ENCODE results near the gene WDR59. TPM values are rescaled to one million over a fixed set of nuclear protein-coding genes. Genes with fewer than 3 reads are reported as not detected.

The WDR59 gene
- polyA plus RNA-seq, 1 experiment: 48.1 TPM

- TF ChIP-seq CTCF (IDR thresholded peaks at IDR 0.05; ENCODE audit: low read depth, low read length): no peak
- Histone ChIP-seq H3K4me3 (ENCODE audit: low read depth, low read length) (no peak overlapping the region), H3K27me3 (ENCODE audit: control insufficient read depth, insufficient read depth, low read length) (peaks cover 9% of the 10 kb centered on the region), H3K27ac (ENCODE audit: low read depth, low read length) (no peak overlapping the region), H3K9me3 (ENCODE audit: control insufficient read depth, insufficient read depth, low read length) (peaks cover 2% of the 10 kb centered on the region; the same call in 1 of the 2 replicates)
- DNase-seq (ENCODE audit: low read depth, low spot score): no peak
- POLR2A ChIA-PET: no interaction called here
- CTCF ChIA-PET: interaction anchor here (1.6 to 1.9 kb wide), 2 partner anchors 31 kb away, joined by 6 to 7 read pairs; no protein-coding TSS in a partner anchor
Measured at GRCh38 chr16:74831467-74831866, 153.5 kb downstream of the WDR59 start.

GRCh38 chr16:74830648-74831047 is 154.3 kb downstream of the WDR59 start:
- Histone ChIP-seq H3K4me3 (ENCODE audit: low read depth, low read length) (no peak overlapping the region), H3K27me3 (ENCODE audit: control insufficient read depth, insufficient read depth, low read length) (peaks cover 3% of the 10 kb centered on the region), H3K27ac (ENCODE audit: low read depth, low read length) (no peak overlapping the region), H3K9me3 (ENCODE audit: control insufficient read depth, insufficient read depth, low read length) (peaks cover 2% of the 10 kb centered on the region; the same call in 1 of the 2 replicates)
- TF ChIP-seq CTCF (IDR thresholded peaks at IDR 0.05; ENCODE audit: low read depth, low read length): no peak
- DNase-seq (ENCODE audit: low read depth, low spot score): no peak
- CTCF ChIA-PET: interaction anchor here (1.9 kb wide), 1 partner anchor 32 kb away, joined by 6 read pairs; no protein-coding TSS in a partner anchor
- POLR2A ChIA-PET: no interaction called here

GRCh38 chr16:74829637-74830036 is 155.3 kb downstream of the WDR59 start:
- H3K4me3 ChIP-seq (ENCODE audit: low read depth, low read length): no peak overlapping the region
- CTCF ChIA-PET: interaction anchor here (1.9 kb wide), 1 partner anchor 33 kb away, joined by 6 read pairs; no protein-coding TSS in a partner anchor
- POLR2A ChIA-PET: no interaction called here

GRCh38 chr16:74825941-74826340 is 159.0 kb downstream of the WDR59 start:
- POLR2A ChIA-PET: no interaction called here
- H3K27me3 ChIP-seq (ENCODE audit: control insufficient read depth, insufficient read depth, low read length): peaks cover 10% of the 10 kb centered on the region
- CTCF ChIA-PET: interaction anchor here (1.5 kb wide), 1 partner anchor 12 kb away, joined by 8 read pairs; no protein-coding TSS in a partner anchor
- H3K4me3 ChIP-seq (ENCODE audit: low read depth, low read length): no peak overlapping the region
- DNase-seq (ENCODE audit: low read depth, low spot score): no peak
- TF ChIP-seq CTCF (IDR thresholded peaks at IDR 0.05; ENCODE audit: low read depth, low read length): no peak
- peaks cover 2% of the 10 kb centered on the region; the same call in 1 of the 2 replicates for H3K9me3 ChIP-seq (ENCODE audit: control insufficient read depth, insufficient read depth, low read length)
- no peak overlapping the region for H3K27ac ChIP-seq (ENCODE audit: low read depth, low read length)

More at GRCh38 chr16:74829637-74830036, 155.3 kb downstream of the WDR59 start:
- TF ChIP-seq CTCF (IDR thresholded peaks at IDR 0.05; ENCODE audit: low read depth, low read length): no peak
- Histone ChIP-seq H3K27me3 (ENCODE audit: control insufficient read depth, insufficient read depth, low read length) (peaks cover 3% of the 10 kb centered on the region), H3K9me3 (ENCODE audit: control insufficient read depth, insufficient read depth, low read length) (peaks cover 2% of the 10 kb centered on the region; the same call in 1 of the 2 replicates), H3K27ac (ENCODE audit: low read depth, low read length) (no peak overlapping the region)
- no peak for DNase-seq (ENCODE audit: low read depth, low spot score)

GRCh38 chr16:74825016-74825415 is 159.9 kb downstream of the WDR59 start:
- POLR2A ChIA-PET: no interaction called here
- DNase-seq (ENCODE audit: low read depth, low spot score): no peak

More at GRCh38 chr16:74825016-74825415, 159.9 kb downstream of the WDR59 start:
- Histone ChIP-seq H3K27me3 (ENCODE audit: control insufficient read depth, insufficient read depth, low read length) (peaks cover 10% of the 10 kb centered on the region), H3K9me3 (ENCODE audit: control insufficient read depth, insufficient read depth, low read length) (peaks cover 2% of the 10 kb centered on the region; the same call in 1 of the 2 replicates), H3K4me3 (ENCODE audit: low read depth, low read length) (no peak overlapping the region), H3K27ac (ENCODE audit: low read depth, low read length) (no peak overlapping the region)
- CTCF ChIA-PET: interaction anchor here (1.4 to 2.1 kb wide), 2 partner anchors 11 to 38 kb away, joined by 4 to 6 read pairs; no protein-coding TSS in a partner anchor
- TF ChIP-seq CTCF (IDR thresholded peaks at IDR 0.05; ENCODE audit: low read depth, low read length): no peak

Other genes with a start within 250 kb of the WDR59 start
- not detected in 2 replicates for gene FA2H, start 210.3 kb downstream of the WDR59 start, polyA plus RNA-seq (2011; rRNA removed)
- 31.6 and 36.5 TPM in 2 replicates for gene ZNRF1, start 13.9 kb upstream of the WDR59 start, polyA plus RNA-seq (2011; rRNA removed)
- 0.38 and 0.51 TPM in 2 replicates for gene LDHD, start 131.7 kb upstream of the WDR59 start, polyA plus RNA-seq (2011; rRNA removed)
- gene ZFP1, start 163.4 kb upstream of the WDR59 start, polyA plus RNA-seq (2011; rRNA removed): 8.5 and 11.6 TPM in 2 replicates
- not detected in 2 replicates for gene CTRB2, start 222.0 kb upstream of the WDR59 start, polyA plus RNA-seq (2011; rRNA removed)
- not detected in 2 replicates for gene CTRB1, start 233.9 kb upstream of the WDR59 start, polyA plus RNA-seq (2011; rRNA removed)